Measurements from ENCODE around the gene ZNF343.
"Not testable (repeated sequence)": the region's sequence is repeated elsewhere in the genome, so short reads cannot be mapped to it uniquely, and the experiment has no call there.

The ZNF343 gene

DNA sequence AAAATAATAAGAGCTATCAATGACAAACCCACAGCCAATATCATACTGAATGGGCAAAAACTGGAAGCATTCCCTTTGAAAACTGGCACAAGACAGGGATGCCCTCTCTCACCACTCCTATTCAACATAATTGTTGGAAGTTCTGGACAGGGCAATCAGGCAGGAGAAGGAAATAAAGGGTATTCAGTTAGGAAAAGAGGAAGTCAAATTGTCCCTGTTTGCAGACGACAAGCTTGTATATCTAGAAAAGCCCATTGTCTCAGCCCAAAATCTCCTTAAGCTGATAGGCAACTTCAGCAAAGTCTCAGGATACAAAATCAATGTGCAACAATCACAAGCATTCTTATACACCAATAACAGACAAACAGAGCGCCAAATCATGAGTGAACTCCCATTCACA is 3.9 kb downstream of the ZNF343 start:
- H3K4me1 ChIP-seq (ENCODE audit: control insufficient read depth, insufficient read depth, low read length); H3K4me3 ChIP-seq (ENCODE audit: low read depth, low read length); H3K27ac ChIP-seq (ENCODE audit: low read depth, low read length); H3K9me3 ChIP-seq (ENCODE audit: control insufficient read depth, insufficient read depth, low read length); H3K9ac ChIP-seq (ENCODE audit: low read depth, low read length); H3K36me3 ChIP-seq (ENCODE audit: control insufficient read depth, insufficient read depth, low read length): not testable (repeated sequence)
- H3K27me3 ChIP-seq (ENCODE audit: control insufficient read depth, insufficient read depth, low read length): peaks cover 21% of the 10 kb centered on the region

DNA sequence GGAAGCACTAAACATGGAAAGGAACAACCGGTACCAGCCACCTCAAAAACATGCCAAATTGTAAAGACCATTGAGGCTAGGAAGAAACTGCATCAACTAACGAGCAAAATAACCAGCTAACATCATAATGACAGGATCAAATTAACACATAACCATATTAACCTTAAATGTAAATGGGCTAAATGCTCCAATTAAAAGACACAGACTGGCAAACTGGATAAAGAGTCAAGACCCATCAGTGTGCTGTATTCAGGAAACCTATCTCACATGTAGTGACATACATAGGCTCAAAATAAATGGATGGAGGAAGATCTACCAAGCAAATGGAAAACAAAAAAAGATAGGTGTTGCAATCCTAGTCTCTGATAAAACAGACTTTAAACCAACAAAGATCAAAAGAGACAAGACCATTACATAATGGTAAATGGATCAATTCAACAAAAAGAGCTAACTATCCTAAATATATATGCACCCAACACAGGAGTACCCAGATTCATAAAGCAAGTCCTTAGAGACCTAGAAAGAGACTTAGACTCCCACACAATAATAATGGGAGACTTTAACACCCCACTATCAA is 5.8 kb downstream of the ZNF343 start:
- not testable (repeated sequence) for H3K27me3 ChIP-seq (ENCODE audit: control insufficient read depth, insufficient read depth, low read length); H3K36me3 ChIP-seq (ENCODE audit: control insufficient read depth, insufficient read depth, low read length); H3K9ac ChIP-seq (ENCODE audit: low read depth, low read length); H3K4me1 ChIP-seq (ENCODE audit: control insufficient read depth, insufficient read depth, low read length); H3K27ac ChIP-seq (ENCODE audit: low read depth, low read length); H3K4me3 ChIP-seq (ENCODE audit: low read depth, low read length); H3K9me3 ChIP-seq (ENCODE audit: control insufficient read depth, insufficient read depth, low read length)

DNA sequence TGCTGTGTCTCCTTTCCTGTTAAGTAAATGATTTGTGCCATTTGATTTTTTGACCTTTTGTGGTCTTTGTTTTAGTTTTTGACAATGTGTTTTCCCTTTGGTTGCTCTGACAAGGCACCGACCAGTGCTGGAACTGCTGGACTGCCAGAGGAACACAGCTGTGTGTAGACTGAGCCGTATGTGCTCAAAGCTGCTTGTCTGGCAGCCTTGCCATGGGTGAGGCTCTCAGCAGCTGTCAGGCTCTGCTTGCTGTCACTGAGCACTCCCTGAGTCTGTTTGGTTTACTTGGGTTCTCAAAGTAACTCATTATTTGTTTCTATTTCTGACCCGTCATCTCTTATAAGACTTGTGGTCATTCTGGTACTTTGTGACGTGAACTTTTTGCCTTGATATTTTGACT is 23.1 kb downstream of the ZNF343 start:
- no peaks in the 10 kb centered on the region for H3K9me3 ChIP-seq (ENCODE audit: control insufficient read depth, insufficient read depth, low read length)
- no peak overlapping the region for H3K4me3 ChIP-seq (ENCODE audit: low read depth, low read length)
- no peaks in the 10 kb centered on the region; the same call in 1 of the 2 replicates for H3K4me1 ChIP-seq (ENCODE audit: control insufficient read depth, insufficient read depth, low read length)
- no peak overlapping the region for H3K9ac ChIP-seq (ENCODE audit: low read depth, low read length)
- H3K27me3 ChIP-seq (ENCODE audit: control insufficient read depth, insufficient read depth, low read length): no peaks in the 10 kb centered on the region
- H3K27ac ChIP-seq (ENCODE audit: low read depth, low read length): no peak overlapping the region
- no peaks in the 10 kb centered on the region for H3K36me3 ChIP-seq (ENCODE audit: control insufficient read depth, insufficient read depth, low read length)

DNA sequence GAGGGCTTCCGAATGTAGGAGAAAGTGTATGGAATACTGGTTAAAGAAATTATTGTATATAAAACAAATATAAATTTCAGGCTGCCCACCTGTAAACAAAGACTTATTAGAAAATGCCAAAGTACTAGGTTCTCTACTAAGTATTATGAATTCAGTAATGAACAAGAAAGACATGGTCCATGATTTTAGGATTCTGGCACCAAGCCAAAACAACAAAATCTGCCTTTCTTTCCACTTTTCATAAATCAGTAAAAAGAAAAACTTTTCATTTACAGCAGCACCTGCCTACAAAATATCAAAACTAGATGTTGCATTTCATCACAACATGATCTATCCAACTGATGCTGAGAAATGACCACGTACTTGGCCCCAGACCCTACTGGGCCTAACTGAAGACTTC is 23.6 kb downstream of the ZNF343 start:
- Histone ChIP-seq H3K4me1 (ENCODE audit: control insufficient read depth, insufficient read depth, low read length) (no peaks in the 10 kb centered on the region; the same call in 1 of the 2 replicates), H3K9me3 (ENCODE audit: control insufficient read depth, insufficient read depth, low read length) (no peaks in the 10 kb centered on the region), H3K36me3 (ENCODE audit: control insufficient read depth, insufficient read depth, low read length) (no peaks in the 10 kb centered on the region), H3K9ac (ENCODE audit: low read depth, low read length) (no peak overlapping the region), H3K27me3 (ENCODE audit: control insufficient read depth, insufficient read depth, low read length) (no peaks in the 10 kb centered on the region), H3K27ac (ENCODE audit: low read depth, low read length) (no peak overlapping the region), H3K4me3 (ENCODE audit: low read depth, low read length) (no peak overlapping the region)

DNA sequence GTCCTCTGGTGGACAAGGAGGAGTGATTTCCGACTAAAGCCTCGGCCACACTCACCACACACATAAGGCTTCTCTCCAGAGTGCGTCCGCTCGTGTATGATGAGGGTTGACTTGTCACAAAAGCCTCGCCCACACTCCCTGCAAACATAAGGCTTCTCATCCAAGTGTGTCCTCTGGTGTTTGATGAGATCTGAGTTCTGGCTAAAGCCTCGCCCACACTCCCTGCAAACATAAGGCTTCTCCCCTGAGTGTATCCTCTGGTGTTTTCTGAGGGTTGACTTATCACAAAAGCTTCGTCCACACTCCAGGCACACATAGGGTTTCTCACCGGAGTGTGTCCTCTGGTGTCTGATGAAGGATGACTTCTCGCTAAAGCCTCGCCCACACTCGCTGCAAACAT is 25.2 kb downstream of the ZNF343 start:
- Histone ChIP-seq H3K4me1 (ENCODE audit: control insufficient read depth, insufficient read depth, low read length) (no peaks in the 10 kb centered on the region), H3K4me3 (ENCODE audit: low read depth, low read length) (no peak overlapping the region), H3K27ac (ENCODE audit: low read depth, low read length) (no peak overlapping the region), H3K9me3 (ENCODE audit: control insufficient read depth, insufficient read depth, low read length) (no peaks in the 10 kb centered on the region), H3K27me3 (ENCODE audit: control insufficient read depth, insufficient read depth, low read length) (no peaks in the 10 kb centered on the region), H3K36me3 (ENCODE audit: control insufficient read depth, insufficient read depth, low read length) (no peaks in the 10 kb centered on the region), H3K9ac (ENCODE audit: low read depth, low read length) (no peak overlapping the region)

DNA sequence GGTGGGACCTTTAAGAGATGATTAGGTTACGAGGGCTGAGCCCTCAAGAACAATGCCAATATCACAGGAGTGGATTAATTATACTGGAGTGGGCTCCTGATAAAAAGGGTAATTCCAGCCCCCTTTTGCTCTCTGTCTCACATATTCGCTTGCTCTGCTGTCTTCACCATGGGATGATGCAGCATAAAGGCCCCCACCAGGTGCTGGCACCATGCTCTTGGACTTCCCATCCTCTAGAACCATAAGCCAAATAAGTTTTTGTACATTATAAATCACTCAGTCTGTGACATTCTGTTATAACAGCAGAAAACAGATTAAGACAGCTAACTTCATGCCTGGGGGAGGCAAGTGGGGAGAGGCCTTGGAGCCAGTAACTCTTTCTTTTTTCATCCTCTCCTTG is 28.3 kb downstream of the ZNF343 start:
- no peak overlapping the region for H3K27ac ChIP-seq (ENCODE audit: low read depth, low read length)
- H3K4me3 ChIP-seq (ENCODE audit: low read depth, low read length): no peak overlapping the region
- H3K36me3 ChIP-seq (ENCODE audit: control insufficient read depth, insufficient read depth, low read length): no peaks in the 10 kb centered on the region
- no peaks in the 10 kb centered on the region for H3K9me3 ChIP-seq (ENCODE audit: control insufficient read depth, insufficient read depth, low read length)
- H3K9ac ChIP-seq (ENCODE audit: low read depth, low read length): no peak overlapping the region
- H3K4me1 ChIP-seq (ENCODE audit: control insufficient read depth, insufficient read depth, low read length): no peaks in the 10 kb centered on the region
- no peaks in the 10 kb centered on the region for H3K27me3 ChIP-seq (ENCODE audit: control insufficient read depth, insufficient read depth, low read length)

DNA sequence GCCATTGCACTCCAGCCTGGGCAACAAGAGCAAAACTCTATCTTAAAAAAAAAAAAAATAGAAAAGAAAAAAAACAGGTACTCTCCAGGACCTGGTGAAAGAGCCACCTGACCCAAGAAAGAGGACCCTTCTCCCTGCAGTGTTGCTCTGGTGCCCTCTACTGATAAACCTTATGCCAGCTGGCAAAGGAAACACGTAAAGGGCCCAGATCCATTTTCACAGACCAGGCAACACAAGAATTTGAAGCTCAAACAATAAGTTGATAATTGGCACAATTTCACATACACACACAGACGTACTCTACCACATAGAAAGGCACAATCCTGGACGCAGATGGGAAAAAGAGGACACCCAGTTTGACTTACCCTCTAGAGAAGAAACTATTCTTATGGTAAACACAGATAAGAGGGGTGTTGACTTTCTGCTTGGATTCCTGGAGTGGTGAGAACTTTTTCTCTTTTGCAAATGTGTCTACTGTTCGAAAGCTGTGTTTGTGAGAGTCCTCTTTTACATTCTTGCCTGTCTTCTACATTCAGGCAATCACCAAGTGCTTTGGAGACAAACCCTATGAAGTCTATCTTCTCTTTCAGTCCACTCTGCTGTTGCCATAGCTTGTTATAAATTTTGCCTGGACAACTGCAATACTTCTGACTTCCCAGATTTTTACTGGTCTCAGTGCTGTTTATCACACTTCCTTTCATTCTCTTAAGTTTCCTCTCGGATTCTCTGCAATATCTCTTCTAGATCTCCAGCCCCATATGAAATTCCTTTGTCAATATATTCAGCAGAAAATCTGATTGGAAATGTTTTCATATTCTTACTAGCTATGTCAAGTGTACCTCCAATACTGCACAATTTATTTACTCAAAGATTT is 31.7 kb downstream of the ZNF343 start:
- H3K9me3 ChIP-seq (ENCODE audit: control insufficient read depth, insufficient read depth, low read length): no peaks in the 10 kb centered on the region
- no peaks in the 10 kb centered on the region for H3K36me3 ChIP-seq (ENCODE audit: control insufficient read depth, insufficient read depth, low read length)
- H3K4me3 ChIP-seq (ENCODE audit: low read depth, low read length): no peak overlapping the region
- H3K4me1 ChIP-seq (ENCODE audit: control insufficient read depth, insufficient read depth, low read length): no peaks in the 10 kb centered on the region
- H3K9ac ChIP-seq (ENCODE audit: low read depth, low read length): no peak overlapping the region
- no peaks in the 10 kb centered on the region for H3K27me3 ChIP-seq (ENCODE audit: control insufficient read depth, insufficient read depth, low read length)
- H3K27ac ChIP-seq (ENCODE audit: low read depth, low read length): no peak overlapping the region

DNA sequence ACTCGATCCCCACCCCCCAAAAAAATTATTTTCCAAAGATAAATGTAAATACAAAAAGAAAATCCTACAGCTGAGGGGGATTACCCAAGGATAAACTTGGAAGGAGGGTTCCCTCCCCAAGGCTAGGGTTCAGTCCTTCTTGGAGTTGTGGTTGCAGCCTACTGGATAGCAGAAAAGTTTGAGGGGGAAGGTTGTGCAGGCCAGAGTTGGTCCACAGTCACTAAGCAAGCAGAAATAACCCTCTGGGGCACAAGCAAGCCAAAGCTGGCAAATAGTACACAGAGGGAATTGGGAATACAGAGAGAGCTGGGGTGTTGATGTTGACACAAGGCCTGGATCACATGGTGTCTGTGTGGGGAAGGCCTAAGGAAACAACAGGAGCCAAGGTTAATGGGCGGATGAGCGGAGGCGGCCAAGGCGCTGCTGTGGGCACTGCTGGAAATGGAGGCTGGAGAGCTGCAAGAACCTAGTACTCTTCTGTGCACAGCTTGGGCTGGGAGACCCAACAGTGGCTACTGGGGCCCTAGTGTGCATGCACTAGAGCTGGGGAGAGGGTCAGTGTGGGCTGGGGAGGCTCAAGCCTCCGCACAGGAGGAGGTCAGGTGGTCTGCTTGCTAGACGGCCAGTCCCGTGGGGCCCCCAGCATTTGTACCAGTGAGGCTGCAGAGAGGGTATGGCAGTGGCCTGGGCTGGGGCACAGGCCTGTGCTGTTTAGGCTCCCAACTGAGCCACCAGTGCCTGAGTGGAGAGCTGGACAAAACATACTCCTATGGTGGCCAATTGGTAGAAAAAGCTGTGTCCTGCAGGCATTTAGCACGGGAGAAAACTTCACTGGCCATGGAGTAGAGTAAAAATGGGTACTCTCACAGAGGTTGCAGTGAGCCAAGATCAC is 32.6 kb downstream of the ZNF343 start:
- no peaks in the 10 kb centered on the region for H3K9me3 ChIP-seq (ENCODE audit: control insufficient read depth, insufficient read depth, low read length)
- no peaks in the 10 kb centered on the region for H3K27me3 ChIP-seq (ENCODE audit: control insufficient read depth, insufficient read depth, low read length)
- H3K36me3 ChIP-seq (ENCODE audit: control insufficient read depth, insufficient read depth, low read length): no peaks in the 10 kb centered on the region
- no peak overlapping the region for H3K27ac ChIP-seq (ENCODE audit: low read depth, low read length)
- no peak overlapping the region for H3K9ac ChIP-seq (ENCODE audit: low read depth, low read length)
- peaks cover 1% of the 10 kb centered on the region; the same call in 1 of the 2 replicates for H3K4me1 ChIP-seq (ENCODE audit: control insufficient read depth, insufficient read depth, low read length)
- H3K4me3 ChIP-seq (ENCODE audit: low read depth, low read length): no peak overlapping the region

DNA sequence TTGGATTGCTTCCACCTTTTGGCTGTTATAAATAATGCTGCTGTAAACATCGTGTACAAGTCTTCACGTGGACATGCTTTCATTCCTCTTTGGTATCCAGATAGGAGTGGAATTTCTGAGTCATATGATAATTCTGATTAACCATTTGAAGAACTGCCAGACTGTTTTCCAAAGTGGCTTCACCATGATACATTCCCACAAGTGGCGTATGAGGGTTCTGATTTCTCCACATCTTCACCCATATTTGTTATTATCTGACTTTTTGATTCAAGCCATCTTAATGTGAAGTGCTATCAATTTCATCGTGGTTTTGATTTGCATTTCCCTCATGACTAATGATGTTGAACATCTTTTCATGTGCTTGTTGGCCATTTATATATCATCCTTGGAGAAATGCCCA is 35.2 kb downstream of the ZNF343 start:
- Histone ChIP-seq H3K27me3 (ENCODE audit: control insufficient read depth, insufficient read depth, low read length) (no peaks in the 10 kb centered on the region), H3K9ac (ENCODE audit: low read depth, low read length) (no peak overlapping the region), H3K4me1 (ENCODE audit: control insufficient read depth, insufficient read depth, low read length) (peaks cover 9% of the 10 kb centered on the region; the same call in 1 of the 2 replicates), H3K36me3 (ENCODE audit: control insufficient read depth, insufficient read depth, low read length) (peaks cover 7% of the 10 kb centered on the region; the same call in 1 of the 2 replicates), H3K4me3 (ENCODE audit: low read depth, low read length) (no peak overlapping the region), H3K9me3 (ENCODE audit: control insufficient read depth, insufficient read depth, low read length) (no peaks in the 10 kb centered on the region), H3K27ac (ENCODE audit: low read depth, low read length) (no peak overlapping the region)

DNA sequence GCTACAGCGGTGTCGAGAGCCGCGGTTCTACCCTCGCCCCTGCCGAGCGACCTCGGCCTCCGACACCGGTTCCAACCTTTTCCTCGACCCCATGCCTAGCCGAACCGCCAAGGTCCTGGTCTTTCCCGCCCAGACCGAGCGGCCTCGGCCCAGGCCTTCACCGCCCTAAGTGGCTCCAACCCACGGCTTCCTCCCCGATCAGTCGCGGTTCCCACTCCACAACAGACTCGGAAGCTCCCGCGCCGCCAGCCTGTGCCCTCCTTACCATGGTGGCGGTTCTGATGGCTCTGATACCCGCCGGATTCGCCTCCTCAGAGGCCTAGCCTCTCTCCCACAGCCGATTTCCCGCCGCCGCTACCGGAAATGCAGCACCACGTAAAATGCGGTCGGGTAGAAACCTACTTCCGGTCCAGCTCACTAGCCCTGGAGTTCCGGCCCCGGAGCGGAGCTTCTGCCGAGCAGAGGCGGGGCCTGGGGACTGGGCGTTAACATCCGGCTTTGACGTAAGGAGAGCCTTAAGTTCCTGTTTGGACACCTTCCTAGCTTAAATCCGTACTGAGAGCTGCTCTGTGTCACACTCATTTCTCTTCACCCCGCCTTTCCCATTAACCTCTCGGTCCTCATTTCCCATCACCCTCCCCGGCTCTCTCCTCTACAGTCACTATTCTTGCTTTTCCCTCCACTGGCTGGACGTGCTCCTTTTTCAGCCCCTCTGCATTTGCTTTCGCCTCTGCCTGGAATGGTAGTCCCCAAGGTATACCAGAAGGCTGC is 38.1 kb downstream of the ZNF343 start, which contains the start of gene SNRPB:
Gene SNRPB (minus strand): TSS at position 367 of the 771 bp plus-strand sequence. CDS start 99 bp downstream, at position 268.
- Histone ChIP-seq H3K4me1 (ENCODE audit: control insufficient read depth, insufficient read depth, low read length) (peaks cover 11% of the 10 kb centered on the region; the same call in 1 of the 2 replicates), H3K9me3 (ENCODE audit: control insufficient read depth, insufficient read depth, low read length) (no peaks in the 10 kb centered on the region), H3K27me3 (ENCODE audit: control insufficient read depth, insufficient read depth, low read length) (no peaks in the 10 kb centered on the region), H3K27ac (ENCODE audit: low read depth, low read length) (peak within 1 kb of the TSS; percentile 95), H3K4me3 (ENCODE audit: low read depth, low read length) (peak within 1 kb of the TSS; percentile 98), H3K36me3 (ENCODE audit: control insufficient read depth, insufficient read depth, low read length) (peaks cover 36% of the 10 kb centered on the region), H3K9ac (ENCODE audit: low read depth, low read length) (peak within 1 kb of the TSS; percentile 100)
